CD4-positive, alpha-beta T cell treated with Interleukin-4 for 1 hour (primary cell): ENCODE measurements around the gene BEGAIN.

Experiments
- DNase-seq, 2 donors: peaks; one replicate each; pipeline ENCODE4 v3.0.0-alpha.2; 2020 to 2022

BEGAIN gene, protein sequence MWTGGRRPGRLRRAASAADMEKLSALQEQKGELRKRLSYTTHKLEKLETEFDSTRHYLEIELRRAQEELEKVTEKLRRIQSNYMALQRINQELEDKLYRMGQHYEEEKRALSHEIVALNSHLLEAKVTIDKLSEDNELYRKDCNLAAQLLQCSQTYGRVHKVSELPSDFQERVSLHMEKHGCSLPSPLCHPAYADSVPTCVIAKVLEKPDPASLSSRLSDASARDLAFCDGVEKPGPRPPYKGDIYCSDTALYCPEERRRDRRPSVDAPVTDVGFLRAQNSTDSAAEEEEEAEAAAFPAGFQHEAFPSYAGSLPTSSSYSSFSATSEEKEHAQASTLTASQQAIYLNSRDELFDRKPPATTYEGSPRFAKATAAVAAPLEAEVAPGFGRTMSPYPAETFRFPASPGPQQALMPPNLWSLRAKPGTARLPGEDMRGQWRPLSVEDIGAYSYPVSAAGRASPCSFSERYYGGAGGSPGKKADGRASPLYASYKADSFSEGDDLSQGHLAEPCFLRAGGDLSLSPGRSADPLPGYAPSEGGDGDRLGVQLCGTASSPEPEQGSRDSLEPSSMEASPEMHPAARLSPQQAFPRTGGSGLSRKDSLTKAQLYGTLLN

DNA sequence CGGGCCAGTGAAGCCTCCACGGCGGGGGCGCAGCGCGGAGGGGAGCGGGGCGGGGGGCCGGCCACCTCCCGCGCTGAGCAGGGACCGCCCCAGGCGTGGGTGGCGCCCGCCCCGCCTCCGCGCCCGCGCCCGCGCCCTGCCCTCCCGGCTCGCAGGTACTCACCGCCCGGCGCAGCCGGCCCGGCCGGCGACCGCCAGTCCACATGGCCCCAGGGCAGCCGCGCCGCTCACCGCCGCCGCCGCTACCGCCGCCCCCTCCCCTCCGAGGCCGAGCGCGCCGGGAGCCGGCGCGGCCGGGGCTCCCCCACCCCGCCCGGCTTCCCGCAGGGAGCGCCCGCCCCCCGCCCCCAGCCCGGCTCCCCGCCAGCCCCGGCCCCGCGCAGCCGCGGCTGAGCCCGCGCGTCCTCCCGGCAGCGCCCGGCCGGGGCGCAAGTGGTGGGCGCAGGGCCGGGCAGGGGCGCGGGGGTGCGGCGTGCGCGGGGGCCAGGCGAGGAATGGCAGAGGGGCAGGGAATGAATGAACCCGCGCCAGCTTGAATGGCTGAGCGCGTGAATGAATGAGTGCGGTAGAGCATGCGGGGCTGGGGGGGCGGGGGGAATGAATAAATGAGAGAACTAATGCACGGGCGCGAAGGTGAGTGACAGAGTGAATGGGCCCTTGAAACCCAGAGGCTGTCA, at the start of gene BEGAIN:
TSS of gene BEGAIN (minus strand) at position 332 of the 677 bp plus-strand sequence. CDS start at position 205, 127 bp downstream.
- no peak for DNase-seq

DNA sequence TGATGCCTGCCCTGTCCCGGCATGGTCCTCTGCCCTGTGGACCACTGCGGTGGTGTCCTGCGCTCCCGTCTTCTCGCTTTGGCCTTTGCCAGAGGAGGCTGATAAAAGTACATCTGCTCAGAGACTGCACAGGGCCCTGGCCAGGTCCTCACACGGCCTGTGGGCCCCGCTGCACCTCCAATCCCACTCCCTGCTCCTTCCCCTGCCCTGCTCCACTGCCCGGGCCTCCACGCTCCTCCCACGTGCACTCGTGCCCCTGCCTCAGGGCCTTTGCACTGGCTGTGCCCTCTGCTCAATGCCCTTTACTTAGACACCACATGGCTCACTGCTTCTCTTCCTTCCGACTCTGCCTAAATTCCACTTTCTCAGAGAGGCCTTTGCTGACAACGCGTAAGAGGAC, 49.3 kb upstream of the BEGAIN start:
- DNase-seq, result no peak

DNA sequence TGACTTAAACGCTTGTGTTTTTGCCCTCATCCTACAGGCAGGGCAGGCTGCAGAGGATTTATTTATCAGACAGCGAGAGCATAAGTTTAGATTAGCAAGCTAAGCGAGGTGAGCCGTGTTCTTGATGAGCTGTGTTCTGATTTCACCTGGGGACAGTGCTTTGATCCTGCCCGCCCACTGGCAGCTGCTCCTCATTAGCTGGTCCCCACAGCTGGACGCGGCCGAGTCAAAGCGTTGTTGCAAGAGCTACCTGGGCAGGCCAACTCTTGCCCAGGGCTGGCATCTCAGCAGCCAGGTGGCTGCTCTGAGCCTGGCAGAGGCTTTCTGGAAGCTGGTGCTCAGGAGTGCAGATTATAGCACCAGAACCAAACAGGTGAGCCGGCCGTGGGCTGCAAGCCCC, 46.8 kb upstream of the BEGAIN start:
- DNase-seq, result no peak

DNA sequence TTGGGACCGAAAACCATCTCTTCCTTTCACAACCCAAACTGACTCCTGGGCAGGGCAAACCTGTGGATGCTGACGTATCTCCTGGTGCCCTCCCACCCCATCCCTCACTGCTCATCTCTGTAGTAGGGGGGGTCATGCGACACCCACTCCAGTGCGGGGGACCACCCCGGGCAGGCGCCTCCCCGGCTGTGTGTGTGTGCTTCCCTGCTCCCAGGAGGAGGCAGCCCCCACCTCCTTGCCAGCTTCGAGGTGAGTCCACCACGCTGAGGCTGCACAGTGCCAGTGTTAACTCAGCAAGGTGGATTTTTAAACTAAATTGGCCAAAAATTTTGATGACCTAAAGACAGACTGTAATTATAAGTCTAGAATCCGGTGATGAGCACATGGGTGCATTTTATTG, 46.2 kb upstream of the BEGAIN start:
- no peak for DNase-seq

DNA sequence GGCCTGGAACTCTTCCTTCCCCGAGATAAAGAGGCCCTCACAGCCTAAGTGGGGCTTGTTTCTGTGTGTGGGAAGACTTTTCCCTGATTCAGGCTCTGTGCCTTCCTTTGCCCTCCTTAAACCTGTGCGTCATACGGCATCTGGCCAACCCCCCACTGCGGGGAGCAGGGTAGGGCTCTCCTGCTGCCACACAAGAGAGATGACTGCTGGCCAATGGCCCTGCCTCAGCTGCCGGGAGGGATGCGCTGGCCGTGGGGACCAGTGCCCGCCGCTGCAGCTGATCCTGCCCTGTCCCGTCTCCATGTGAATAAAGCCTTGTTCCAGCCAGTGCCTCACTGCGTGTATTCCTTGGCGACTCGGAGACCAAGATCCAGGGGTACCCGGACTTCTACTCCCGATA, 42.5 kb upstream of the BEGAIN start:
- DNase-seq, result no peak

DNA sequence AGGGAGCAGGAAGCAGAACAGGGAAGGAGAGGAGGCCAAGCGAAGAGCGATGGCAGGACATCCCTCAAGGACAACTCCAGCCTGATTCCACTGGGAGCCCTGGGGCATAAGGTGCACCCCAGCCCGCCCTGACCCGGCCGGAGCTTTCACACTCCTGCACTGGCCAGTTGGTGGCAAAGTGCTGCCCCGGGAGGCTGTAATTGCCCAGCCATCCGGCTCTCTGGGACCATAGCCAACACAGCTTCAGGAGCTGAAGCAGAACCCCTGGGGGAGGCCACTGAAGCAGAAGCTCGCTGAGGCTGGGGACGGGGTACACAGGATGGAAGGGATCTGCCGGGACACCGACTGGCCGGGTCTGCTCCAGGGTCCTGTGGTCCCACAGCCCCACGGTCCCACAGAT, 41.9 kb upstream of the BEGAIN start:
- no peak for DNase-seq

DNA sequence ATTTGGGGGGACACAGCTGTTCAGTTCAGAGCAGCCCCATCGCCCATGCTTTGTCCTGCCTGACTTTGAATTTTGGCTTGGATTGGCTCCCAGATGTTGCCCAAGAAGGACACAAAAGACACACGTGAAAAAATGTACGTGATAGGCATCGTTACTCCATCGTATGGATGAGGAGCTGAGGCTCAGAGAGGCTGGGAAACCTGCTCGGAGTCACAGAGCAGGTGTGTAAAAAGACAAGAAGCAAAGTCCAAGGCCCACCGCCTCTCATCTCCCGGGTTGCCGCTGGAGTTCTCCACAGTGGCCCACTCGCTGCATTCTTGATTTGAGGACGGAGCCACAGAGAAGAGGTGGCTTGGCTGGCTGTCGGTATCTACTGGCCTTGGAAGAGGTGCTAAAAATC, 41.0 kb upstream of the BEGAIN start:
- no peak for DNase-seq

DNA sequence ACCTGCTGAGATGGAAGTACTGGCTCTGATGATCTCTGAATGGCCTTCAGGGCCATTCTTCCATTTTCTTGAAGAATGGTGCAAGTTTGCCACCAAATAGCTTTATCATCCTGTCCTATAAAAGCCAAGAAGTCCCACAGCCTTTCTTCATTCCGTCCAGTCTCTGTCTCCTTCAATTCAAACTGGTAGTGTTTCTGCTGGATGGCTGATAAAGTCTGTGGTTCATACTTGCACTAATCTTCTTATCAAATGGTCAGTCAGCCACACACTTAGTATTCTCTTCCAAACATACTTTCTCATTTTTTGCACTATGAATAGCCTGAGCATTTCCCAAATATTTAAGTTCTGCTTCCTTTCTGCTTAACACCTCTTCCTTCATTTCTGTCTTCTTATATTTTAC, 39.4 kb upstream of the BEGAIN start:
- no peak for DNase-seq

DNA sequence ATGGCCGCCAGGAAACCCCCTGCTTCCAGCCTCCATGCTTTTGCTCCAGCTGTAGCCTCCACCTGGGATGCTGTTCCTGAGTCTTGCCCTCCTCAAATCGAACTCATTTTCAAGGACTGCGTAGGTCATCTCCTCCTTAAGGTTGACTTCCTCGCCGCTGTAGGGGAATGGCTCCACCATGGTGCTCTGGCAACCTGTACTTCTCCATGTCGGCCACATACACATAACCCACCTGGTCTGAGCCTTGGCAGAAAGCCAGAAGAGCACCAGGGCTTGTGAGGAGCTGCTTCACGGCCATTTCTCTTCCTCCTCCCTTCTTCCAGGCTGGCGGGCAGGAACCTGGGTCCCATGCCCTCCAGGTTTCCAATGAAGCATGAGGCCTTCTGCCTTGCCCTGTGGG, 36.7 kb upstream of the BEGAIN start:
- DNase-seq, result no peak

DNA sequence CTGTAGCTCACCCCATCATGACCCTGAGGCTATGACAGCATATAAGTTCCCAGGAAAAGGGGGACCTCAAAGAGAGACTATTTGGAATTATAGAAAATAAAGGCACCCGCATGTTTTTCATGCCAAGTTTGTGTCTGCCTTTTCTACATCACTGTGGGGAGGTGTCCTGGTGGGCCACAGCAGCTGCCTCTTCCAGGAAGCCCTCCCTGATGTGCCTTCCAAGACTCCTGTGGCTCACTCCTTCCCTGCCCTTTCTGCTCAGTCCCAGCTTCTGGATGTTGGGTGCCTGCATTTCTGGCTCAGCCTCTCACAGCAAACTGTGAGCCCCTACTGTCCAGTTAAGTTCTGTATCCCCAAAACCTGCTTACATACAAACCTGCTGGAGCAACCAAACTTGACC, 36.3 kb upstream of the BEGAIN start:
- no peak for DNase-seq

DNA sequence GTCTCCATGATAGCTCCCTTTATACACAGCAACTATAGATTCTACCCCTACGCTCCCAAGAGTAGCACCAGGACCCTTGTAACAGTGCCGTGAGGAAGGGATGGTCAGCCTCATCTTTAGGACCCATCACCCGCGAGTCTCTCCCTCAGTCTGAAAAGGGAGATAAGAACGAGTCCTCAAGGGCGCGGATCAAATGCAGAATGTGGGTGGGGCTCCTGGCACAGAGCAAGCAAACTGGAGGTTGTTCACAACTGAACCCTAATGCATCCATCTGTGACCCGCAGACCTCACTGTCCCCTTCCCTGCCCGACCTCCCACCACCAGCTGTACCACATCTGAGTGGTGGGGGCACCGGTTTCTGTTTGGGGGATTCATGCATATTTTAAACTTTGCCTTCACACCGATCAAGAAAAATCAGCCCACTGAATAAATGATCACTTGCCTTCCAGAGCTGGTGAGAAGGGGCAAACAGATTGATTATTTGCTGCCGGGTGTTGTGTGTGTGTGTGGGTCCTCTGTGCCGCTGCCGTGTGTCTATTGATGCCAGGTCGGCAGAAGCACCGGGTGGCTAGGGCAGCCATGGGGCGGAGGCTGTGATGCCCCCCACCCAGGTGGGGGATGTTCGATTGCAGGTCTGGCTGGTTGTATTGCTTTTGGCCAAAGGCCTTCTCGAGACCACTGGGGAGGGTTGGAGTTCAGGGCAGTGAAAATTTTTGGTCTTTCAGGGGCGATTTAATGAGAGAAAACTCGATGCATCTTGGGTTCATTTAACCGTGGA, 35.7 kb upstream of the BEGAIN start:
- DNase-seq, result no peak

DNA sequence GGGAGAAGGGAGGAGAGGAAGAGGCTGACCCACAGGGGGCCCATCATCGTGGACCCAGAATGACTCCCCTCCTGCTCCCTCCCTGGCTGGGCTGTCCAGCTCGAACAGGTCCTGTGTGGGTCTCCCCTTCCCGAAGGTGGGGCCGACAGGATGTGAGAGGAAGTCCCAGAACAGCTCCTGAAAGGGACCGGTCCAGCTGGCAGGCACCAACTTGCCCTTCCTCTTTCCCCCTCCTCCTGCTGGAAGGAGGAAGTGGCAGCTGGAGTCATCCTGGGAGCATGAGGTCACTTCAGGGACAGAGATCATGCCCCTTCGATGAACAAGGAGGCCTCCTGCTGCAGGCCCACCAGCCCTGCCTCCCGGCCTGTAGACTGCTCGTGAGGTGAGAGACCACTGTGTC, 35.0 kb upstream of the BEGAIN start:
- peak in 1 of 2 donors; percentile 34 for DNase-seq

DNA sequence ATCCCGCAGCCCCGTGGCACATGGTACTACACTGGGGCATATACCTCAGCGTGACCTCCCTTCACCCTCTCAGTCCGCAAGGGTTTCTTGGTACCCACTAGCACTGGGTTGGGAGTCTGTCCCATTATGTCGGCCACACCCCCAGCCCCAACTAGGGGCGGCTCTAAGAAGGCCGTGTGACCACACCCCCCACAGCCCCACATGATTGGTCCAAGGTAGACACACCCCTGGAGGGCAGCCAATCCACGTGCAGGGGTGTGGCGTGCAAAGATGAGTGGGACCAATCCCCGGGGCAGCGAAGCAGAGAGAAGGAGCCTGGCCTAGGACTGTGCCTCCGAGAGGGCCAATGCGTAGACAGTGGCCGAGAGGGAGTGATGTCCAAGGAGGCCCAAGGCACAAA, 34.6 kb upstream of the BEGAIN start:
- no peak for DNase-seq

DNA sequence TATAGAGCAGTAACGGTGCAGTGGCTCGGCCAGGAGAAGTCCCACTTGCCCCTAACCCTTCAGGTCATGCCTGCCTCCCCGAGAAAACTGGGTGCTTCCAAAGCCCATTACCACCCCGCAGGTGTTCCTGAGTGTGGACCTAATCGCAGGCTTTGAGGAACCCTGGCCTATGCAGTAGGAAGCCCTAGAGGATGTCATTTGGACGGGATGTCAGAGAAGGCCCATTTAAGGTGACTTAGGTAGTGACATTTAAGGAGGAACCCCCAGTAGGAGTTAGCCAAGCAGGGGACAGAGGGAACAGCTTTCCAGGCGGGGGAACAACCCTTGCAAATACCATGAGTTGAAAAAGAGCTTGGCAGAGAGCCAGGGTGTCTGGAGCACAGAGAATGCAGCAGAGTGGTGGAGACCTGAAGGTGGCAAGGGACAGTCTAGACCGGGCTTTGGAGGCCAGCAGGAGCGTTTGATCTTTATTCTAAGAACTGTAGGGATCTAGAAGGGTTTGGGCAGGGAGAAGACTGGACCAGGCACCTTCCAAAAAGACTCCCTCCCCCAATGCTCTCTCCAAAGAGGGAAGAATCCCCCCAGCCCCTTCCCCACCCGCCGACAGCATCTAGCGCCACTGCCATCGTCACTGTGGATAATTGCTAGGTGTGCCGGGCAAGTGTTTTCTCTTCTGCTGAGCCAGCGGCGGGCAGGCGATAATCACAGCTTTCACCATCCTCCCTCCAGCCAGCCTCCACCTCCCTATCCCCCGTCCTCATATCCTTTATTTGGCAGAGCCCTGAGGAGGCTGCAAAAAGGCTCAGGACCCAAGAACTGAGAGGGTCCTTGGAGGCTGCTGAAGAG, 33.3 kb upstream of the BEGAIN start:
- no peak for DNase-seq

DNA sequence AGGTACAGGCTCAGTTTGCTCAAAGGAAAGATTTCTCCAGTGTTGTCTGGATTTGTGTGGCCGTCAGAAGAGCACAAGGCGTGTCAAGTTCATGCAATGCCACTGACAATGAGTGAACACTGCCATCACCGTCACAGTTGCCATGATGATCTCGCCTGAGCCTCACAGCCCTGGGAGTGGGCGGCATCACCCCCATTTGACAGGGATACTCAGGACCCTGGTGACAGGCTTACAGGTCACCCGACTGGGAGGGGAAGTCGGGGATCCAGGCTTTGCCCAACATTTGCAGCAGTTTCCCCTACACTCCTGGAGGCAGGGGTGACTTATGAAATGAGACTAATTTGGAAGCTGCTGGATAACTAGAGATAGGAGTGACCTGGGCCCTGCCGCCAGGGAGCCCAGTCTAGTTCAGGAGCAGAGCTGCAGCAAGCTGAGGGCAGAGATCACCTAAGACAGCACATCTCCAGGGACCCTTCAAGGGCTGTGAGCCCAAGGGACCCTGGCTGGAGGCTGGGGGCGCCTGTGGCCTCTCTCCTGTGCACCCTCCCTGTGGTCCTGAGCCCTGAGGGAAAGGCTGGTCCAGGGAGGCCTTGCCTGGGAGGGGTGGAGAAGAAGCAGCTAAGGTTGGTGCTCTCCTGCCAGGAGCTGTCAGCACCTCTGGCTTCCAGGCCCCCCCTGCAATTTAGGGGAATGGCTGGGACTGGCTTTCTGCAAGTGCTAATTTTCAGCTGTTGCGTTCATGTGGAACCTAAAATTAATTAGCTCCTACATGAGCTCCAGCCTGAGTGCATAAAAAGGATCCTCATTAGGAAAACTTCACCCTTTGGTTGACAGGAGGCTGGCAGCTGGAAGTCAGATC, 32.4 kb upstream of the BEGAIN start:
- no peak for DNase-seq

DNA sequence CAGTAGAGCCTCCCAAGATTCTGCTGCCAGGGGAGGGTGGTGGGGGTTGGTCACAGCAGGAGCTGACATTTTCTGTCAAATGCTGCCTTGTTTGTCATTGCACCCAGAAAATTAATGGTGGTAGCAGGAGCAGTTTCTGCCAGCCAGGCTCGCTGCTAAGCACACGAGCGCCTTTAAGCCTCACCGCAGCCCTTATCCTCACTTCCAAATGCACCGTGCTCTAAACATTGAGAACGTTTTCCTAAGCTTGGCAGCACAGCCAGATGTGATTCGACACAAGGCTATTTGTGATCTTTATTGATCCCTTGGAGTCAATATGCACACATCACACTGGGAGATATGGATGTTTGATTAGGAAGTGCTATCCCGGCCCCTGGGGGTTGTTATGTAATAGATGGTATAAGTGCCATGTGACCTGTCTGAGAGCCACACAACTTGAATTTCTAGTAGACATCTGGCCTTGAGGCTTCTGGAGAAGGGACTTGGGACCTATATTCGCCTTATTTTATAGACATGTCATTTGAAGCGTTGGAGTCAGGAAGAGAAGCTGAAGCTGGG, 31.6 kb upstream of the BEGAIN start:
- no peak for DNase-seq

DNA sequence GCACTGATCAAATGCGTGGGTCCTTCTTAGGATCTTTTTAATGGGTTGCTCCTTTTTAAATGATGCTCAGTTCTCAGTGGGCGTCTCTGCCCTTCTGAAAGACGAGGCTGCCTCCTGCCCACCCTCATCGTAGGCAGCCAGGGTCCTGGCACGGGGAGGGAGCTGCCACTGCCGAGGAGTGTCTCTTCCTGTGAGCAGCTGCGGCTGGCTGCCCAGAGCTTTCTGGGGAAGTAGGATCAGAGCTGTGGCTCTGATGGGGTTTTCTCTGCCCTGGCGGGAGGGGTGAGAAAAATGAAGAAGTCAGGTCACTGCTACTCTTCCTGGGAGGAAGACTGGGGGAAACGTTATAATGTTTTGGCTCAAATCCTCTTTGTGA, 31.1 kb upstream of the BEGAIN start:
- peak in 1 of 2 donors; percentile 56 for DNase-seq

DNA sequence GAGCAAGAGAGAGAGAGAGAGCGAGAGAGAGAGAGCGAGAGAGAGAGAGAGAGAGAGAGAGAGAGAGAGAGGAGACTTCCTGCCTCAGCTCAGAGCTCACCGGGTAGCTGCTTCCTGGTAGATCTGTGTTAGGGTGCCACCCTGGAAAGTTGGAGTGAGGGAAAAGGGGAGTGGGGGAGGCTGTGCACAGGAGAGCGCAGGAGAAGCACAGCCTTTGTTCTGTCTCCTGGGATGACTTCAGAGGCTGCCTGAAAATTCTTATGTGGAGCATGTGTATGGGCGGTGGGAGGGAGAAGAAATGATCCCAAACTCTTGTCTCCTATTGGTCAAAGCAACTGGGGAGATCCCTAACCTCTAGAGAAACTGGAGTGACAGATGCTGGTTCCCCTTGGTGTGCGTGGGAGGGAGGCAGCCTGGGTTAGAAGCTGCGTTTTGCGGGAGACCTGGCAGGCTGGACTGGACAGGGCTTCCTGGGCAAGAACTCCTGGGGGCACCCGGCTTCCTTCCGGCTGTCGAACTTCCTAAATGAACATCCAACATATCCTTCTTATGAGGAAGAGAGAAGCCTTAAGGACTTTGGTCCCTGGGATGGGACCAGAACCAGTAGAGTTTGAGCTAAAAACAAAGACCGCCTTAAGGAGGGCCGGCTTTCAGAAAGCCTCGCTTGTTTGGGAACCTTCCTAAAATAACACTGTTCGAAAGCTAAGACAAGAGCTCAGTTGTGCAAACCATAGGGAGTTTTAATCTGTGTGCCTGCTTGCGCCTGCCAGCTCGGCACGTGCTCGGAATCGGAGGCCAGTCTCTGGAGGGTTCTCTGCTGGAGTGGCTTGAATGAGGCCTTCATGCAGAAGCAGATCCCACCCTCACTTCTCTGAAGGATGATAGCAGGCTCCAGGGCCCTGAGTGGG, 30.4 kb upstream of the BEGAIN start:
- peak in 1 of 2 donors; percentile 51 for DNase-seq

DNA sequence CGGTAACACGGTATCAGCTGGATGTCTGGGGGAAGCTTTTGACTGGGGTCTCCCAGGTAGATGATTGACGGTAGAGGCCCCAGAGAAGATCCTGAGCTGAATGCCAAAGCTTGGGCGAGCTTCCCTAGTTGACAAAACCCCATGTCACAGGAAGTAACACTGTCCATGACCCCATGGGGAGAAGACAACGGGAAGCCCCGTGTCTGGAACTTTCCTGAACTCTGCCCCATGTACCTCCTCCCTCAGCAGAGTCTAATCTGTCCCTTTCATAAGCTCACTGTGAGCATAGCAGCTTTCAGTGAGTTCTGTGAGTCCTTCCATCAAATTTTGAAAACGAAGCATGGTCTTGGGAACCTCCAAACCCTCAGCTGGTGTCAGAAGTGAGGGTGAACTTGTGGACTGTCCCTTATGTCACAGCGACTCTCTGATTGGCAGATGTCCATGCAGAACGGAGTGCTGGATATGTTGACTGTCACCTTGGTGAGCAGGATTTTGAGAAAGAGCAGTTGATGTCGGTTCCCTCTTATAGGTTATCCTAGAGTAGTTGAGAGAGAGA, 29.7 kb upstream of the BEGAIN start:
- no peak for DNase-seq
